GM19035 (cell line): Measurements from ENCODE around the gene DCAF11.

ENCODE experiments used
- ATAC-seq: cut with Tn5 transposase; IDR thresholded peaks from one replicate; pipeline ENCODE4 v1.9.1; 2021; ENCODE audit not compliant: unreplicated experiment

Gene DCAF11

DNA sequence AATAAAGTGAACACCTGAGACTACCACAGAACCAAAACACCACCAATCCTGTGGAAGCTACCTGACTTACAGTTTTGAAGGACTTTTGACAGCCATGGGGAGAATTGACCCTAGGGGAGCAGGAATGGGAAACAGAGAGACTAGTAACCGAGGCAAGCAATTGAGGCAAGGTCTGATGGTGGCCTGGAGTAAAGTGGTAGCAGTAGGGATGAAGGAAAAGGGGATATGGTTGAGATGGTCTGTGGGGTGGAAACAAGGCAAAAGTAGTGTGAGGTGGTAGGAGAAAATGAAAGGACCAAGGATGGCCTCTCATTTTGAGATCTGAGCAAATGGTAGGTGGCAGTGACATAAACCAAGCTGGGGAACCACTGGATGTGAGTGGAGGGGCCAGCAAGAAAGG lies 42.3 kb downstream of the DCAF11 start:
- ATAC-seq: no peak

DNA sequence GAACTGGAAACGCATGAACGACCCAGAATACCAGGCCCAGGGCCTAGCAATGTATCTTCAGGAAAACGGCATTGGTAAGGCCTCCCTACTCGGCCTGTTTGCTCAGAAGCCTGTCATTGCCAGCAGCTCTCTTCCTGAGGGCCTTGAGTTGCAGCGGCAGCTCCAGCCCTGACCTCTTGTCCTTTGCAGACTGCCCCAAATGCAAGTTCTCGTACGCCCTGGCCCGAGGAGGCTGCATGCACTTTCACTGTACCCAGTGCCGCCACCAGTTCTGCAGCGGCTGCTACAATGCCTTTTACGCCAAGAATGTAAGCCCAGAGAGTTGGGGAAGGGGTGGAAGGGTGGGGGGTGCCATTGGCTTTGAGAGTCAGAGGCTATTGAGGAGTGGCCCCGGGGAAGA lies 42.8 kb downstream of the DCAF11 start:
- ATAC-seq: no peak

GRCh38 chr14:24159777-24160498 lies 45.4 kb downstream of the DCAF11 start:
- ATAC-seq: no peak

DNA sequence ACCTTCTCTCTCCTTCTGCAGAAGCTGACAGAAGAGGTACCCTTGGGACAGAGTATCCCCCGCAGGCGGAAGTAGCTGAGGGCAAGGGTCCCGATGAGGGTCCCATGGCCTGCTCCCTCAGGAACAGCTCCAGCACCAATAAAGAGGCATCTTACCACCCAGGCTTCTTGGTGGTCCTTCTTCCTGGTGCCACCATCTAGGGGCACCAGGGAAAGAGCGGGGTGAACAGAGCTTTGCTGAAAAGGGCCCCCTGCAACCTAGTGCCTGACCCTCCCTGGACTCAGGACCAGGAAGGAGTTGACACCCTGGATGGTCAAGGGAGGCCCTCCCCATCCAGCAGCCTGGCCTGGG lies 45.9 kb downstream of the DCAF11 start:
- no peak for ATAC-seq

GRCh38 chr14:24160850-24161804 lies 46.5 kb downstream of the DCAF11 start, which contains the start of gene IRF9:
Gene IRF9, plus strand, starts transcription at chr14:24161265. Its CDS starts 880 bp downstream, at chr14:24162145.
- peak; percentile 88 for ATAC-seq

DNA sequence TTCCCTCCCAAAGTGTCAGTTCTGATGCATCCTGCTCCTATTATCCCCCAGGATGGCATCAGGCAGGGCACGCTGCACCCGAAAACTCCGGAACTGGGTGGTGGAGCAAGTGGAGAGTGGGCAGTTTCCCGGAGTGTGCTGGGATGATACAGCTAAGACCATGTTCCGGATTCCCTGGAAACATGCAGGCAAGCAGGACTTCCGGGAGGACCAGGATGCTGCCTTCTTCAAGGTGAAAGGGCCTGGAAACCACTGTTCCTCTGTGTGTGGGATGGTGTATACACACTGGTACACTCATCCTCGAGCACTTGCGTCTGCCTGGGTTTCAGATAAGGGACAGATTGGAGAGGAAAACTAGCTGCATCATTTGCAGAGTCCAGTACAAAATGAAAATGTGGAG lies 47.5 kb downstream of the DCAF11 start:
- ATAC-seq: no peak

DNA sequence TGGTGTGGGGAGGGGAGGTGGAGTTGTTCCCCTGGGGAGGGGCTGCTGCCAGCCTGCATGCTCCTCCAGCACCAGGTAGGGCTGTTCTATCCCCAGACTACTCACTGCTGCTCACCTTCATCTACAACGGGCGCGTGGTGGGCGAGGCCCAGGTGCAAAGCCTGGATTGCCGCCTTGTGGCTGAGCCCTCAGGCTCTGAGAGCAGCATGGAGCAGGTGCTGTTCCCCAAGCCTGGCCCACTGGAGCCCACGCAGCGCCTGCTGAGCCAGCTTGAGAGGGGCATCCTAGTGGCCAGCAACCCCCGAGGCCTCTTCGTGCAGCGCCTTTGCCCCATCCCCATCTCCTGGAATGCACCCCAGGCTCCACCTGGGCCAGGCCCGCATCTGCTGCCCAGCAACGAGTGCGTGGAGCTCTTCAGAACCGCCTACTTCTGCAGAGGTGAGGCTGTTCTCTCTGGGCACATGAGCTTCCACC lies 50.0 kb downstream of the DCAF11 start:
- no peak for ATAC-seq

DNA sequence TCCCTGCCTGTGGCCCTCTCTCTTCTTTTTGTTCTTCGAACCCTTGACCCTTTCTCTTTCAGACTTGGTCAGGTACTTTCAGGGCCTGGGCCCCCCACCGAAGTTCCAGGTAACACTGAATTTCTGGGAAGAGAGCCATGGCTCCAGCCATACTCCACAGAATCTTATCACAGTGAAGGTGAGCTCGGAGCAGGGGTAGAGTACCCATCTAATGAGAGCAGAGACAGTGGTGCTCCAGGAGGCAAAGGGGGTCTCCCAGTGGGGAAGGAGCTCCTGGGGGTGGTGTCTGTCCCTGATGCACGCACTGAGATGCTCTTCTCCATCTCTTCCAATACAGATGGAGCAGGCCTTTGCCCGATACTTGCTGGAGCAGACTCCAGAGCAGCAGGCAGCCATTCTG lies 51.2 kb downstream of the DCAF11 start:
- ATAC-seq: no peak

DNA sequence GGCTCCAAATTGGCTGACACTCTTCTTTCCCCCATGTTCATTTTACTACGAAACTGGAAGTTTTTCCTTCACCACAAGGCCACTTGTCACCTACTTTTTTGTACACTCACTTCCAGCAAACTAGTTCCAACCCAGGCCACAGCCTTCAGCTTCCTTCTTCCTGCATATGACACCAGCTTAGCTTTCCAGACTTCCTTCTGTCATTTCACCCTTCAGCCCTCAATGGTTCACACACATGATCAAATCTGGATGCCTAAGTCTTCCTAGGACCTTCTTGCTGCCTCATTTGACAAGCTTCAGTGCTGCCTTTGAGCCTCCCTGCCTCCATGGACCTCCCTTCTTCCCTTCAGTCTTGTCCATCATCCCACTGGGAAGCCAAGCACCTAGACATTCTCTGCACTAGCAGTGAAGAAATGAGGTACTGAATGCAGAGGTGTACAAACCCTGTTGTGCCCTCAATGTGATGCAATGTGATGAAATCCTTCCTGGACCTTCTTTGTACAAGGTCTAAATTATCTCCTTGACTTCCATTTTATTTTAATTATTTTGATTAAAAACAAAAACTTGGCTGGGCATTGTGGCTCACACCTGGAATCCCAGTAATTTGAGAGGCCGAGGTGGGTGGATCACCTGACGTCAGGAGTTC lies 53.0 kb downstream of the DCAF11 start:
- ATAC-seq: no peak

DNA sequence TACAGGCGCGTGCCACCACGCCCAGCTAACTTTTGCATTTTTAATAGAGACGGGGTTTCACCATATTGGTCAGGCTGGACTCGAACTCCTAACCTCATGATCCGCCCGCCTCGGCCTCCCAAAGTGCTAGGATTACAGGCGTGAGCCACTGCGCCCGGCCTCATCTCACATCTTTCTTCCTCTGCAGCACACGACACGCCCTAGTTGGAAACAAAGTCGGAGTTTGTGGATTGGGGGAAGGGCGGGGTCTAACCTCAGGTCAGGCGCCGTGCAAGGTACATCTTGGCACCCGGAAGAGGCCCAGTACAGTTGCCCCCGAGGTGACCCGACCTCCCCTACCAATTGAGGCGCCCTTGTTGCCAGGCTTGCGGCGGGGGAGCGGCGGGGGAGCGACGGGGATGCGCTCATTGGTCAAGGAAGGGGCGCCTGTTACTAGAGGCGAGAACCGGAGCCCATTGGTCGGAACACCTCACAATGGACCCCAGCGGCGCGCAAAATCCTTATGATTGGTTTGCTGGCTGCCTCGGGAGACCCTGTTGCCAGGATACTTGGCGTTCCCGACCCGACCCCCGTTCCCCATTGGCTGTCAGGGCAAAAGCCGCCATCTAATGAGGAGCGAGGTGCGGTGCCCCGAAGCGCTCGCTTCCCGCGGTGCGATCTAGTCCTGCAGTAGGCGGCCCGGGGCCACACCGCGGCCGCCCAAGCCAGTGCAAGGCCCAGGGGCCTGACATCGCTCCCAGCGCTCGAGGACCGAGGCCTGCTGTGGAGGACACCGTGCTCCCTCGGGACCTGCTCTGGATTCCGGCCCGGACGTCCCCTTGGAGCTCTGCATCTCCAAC lies 57.1 kb downstream of the DCAF11 start, which contains the start of gene REC8:
REC8 (plus strand) TSS at position 659 of the 839 bp plus-strand sequence. CDS start 473 bp downstream, outside the sequence.
- peak; percentile 85 for ATAC-seq

- no peak for ATAC-seq
These were observed 57.8 kb downstream of the DCAF11 start for GRCh38 chr14:24172261-24172860.

DNA sequence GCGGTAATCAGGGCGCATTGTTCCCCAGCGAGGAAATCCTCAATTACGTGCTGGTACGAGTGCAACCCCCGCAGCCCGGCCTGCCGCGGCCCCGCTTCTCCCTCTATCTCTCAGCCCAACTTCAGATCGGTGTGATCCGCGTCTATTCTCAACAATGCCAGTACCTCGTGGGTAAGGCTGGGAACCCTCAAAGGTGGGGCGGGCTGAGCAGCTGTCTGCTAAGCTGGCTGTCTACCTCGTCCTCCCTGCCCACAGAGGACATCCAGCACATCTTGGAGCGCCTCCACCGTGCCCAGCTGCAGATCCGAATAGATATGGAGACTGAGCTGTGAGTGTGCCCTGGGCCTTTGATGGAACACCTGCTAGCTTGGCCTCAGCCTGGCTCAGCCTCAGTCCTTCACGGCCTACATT lies 58.3 kb downstream of the DCAF11 start:
- no peak for ATAC-seq
